B cell (primary cell): ENCODE measurements around the gene MBNL1. TPM values are rescaled to one million over a fixed set of nuclear protein-coding genes. Genes with fewer than 3 reads are reported as not detected.

Experiments used
- ATAC-seq: fragments of 200-7000 bp; cut with Tn5 transposase; one replicate; pipeline ENCODE4 v1.10.0; 2021; ENCODE audit warnings: low read depth, mild to moderate bottlenecking, moderate number of reproducible peaks, moderate library complexity
- CTCF ChIA-PET: fragments of 350-600 bp; sonication (Branson Sonifier 250); formaldehyde crosslinking; loops from one replicate; lab custom pipeline; 2021; ENCODE audit warnings: antibody characterized with exemption, inconsistent platforms; lab: Charles Lee
- POLR2A ChIA-PET: fragments of 350-600 bp; sonication (Branson Sonifier 250); formaldehyde crosslinking; loops from one replicate; lab custom pipeline; 2021; ENCODE audit warnings: antibody characterized with exemption; lab: Charles Lee
- DNase-seq: peaks from one replicate; pipeline ENCODE4 v3.0.0; 2013
- H2AFZ ChIP-seq: 2 replicates; pipeline ENCODE4 v1.6.1; 2012; ENCODE audit warnings: mild to moderate bottlenecking, low read depth, low read length; ENCODE audit not compliant: insufficient read depth, poor library complexity, severe bottlenecking
- H3K27ac ChIP-seq, 2 donors: 1 replicate in 1 of 2; 2 replicates in 1 of 2; pipeline ENCODE4 v1.5.1; 2012 to 2013; ENCODE audit warnings: low read length in 2 of 2, mild to moderate bottlenecking in 2 of 2, moderate library complexity in 1 of 2
- H3K27me3 ChIP-seq, 4 experiments: fragments of 200-600 bp in 1 of 4; sonication (generic) in 1 of 4; replicated peaks in 1 of 4; 1 replicate in 2 of 4; 2 replicates in 2 of 4; pipeline versions ENCODE4 v1.6.1 to v1.7.0; 2013 to 2016; ENCODE audit warnings: low read length in 3 of 4, mild to moderate bottlenecking in 2 of 4, mixed read lengths in 1 of 4, moderate library complexity in 1 of 4; ENCODE audit not compliant: insufficient read depth in 4 of 4, control insufficient read depth in 3 of 4; ENCODE audit errors: control extremely low read depth in 1 of 4
- H3K36me3 ChIP-seq, 2 experiments: replicated peaks in 1 of 2; 1 replicate in 1 of 2; 2 replicates in 1 of 2; pipeline versions ENCODE4 v1.6.1 to v1.7.1; 2013; ENCODE audit warnings: low read length in 1 of 2; ENCODE audit not compliant: insufficient read depth in 2 of 2, control insufficient read depth in 1 of 2; ENCODE audit errors: control extremely low read depth in 1 of 2, extremely low read depth in 1 of 2
- H3K4me1 ChIP-seq, 2 donors: fragments of 200-600 bp in 1 of 2; sonication (generic) in 1 of 2; 1 replicate in 1 of 2; 2 replicates in 1 of 2; pipeline versions ENCODE4 v1.5.1 to v1.6.1; 2013 to 2017; ENCODE audit warnings: low read length in 2 of 2; ENCODE audit not compliant: control insufficient read depth in 2 of 2, insufficient read depth in 2 of 2
- H3K4me2 ChIP-seq: replicated peaks from 2 replicates; pipeline ENCODE3; 2012; ENCODE audit warnings: mild to moderate bottlenecking, low read depth, low read length; ENCODE audit not compliant: poor library complexity, severe bottlenecking
- H3K4me3 ChIP-seq, 5 experiments: fragments of 200-600 bp in 1 of 5; sonication (generic) in 1 of 5; 1 replicate in 3 of 5; 2 replicates in 2 of 5; pipeline versions ENCODE4 v1.5.1 to v1.7.0; 2011 to 2016; ENCODE audit warnings: low read length in 4 of 5, mild to moderate bottlenecking in 4 of 5, low read depth in 2 of 5, control low read depth in 1 of 5, moderate library complexity in 1 of 5; ENCODE audit not compliant: insufficient read depth in 1 of 5; ENCODE audit errors: control extremely low read depth in 1 of 5, extremely low read depth in 1 of 5
- H3K79me2 ChIP-seq: fragments of 200-600 bp; sonication (generic); one replicate; pipeline ENCODE4 v1.6.0; 2016; ENCODE audit warnings: low read length; ENCODE audit not compliant: control insufficient read depth, insufficient read depth
- H3K9ac ChIP-seq: fragments of 200-600 bp; sonication (generic); 2 replicates; pipeline ENCODE4 v1.6.1; 2017; ENCODE audit warnings: mild to moderate bottlenecking, low read length, moderate library complexity
- H3K9me3 ChIP-seq, 3 donors: one replicate each; pipeline versions ENCODE4 v1.6.1 to v1.7.1; 2013; ENCODE audit warnings: low read length in 2 of 3; ENCODE audit not compliant: control insufficient read depth in 2 of 3, insufficient read depth in 1 of 3; ENCODE audit errors: control extremely low read depth in 1 of 3
- H4K20me1 ChIP-seq: 2 replicates; pipeline ENCODE4 v1.6.0; 2012; ENCODE audit warnings: mild to moderate bottlenecking, low read length; ENCODE audit not compliant: insufficient read depth, control insufficient read depth, poor library complexity, severe bottlenecking
- H3K27ac Mint-ChIP-seq: one replicate; pipeline ENCODE4 v1.8.0; 2021; ENCODE audit warnings: mixed read lengths
- H3K27me3 Mint-ChIP-seq: one replicate; pipeline ENCODE4 v1.8.0; 2021; ENCODE audit warnings: mixed read lengths
- H3K4me1 Mint-ChIP-seq: one replicate; pipeline ENCODE4 v1.8.0; 2021; ENCODE audit warnings: mixed read lengths
- H3K4me3 Mint-ChIP-seq: one replicate; pipeline ENCODE4 v1.8.0; 2021; ENCODE audit warnings: mixed read lengths
- H3K9me3 Mint-ChIP-seq: one replicate; pipeline ENCODE4 v1.8.0; 2022; ENCODE audit warnings: mixed read lengths; ENCODE audit not compliant: insufficient read depth
- CTCF ChIP-seq: fragments of 200-600 bp; IDR thresholded peaks from one replicate; pipeline ENCODE4 v1.8.0; 2022; ENCODE audit warnings: antibody characterized with exemption, mild to moderate bottlenecking
- EZH2 ChIP-seq: IDR thresholded peaks from 2 replicates; pipeline ENCODE4 v1.6.1; 2012; ENCODE audit warnings: borderline replicate concordance, low read depth, mild to moderate bottlenecking, moderate library complexity, low read length; ENCODE audit not compliant: insufficient read depth, poor library complexity, severe bottlenecking
- WGBS: methylation state at CpG from one replicate; pipeline ENCODE4 v1.1.5; 2013; ENCODE audit warnings: missing lambda C conversion rate; ENCODE audit not compliant: insufficient coverage; 5-methylcytosine and 5-hydroxymethylcytosine counted together
- intact Hi-C: fragments of 100-400 bp; cut with micrococcal nuclease; formaldehyde crosslinking; loops from one replicate; pipeline ENCODE4 v1.10.0; 2022
- polyA plus RNA-seq: library from polyadenylated mRNA; depleted of rRNA; stranded (reverse); fragments of >200 nt; gene quantifications from 2 replicates; pipeline ENCODE4 v1.2.3, GENCODE V29; 2012
- total RNA-seq, 2 donors: library from RNA; stranded (reverse); fragments of 120-200 nt in 1 of 2; gene quantifications; 1 replicate in 1 of 2; 2 replicates in 1 of 2; pipeline versions ENCODE4 v1.2.3 to v1.2.4, GENCODE V29; 2013 to 2022

MBNL1 gene
- total and polyA plus RNA-seq, 2 donors (not counting 1 experiment from before 2014, with no cell fraction given) = 195 to 505 TPM

- ATAC-seq = no peak
- peaks cover 0 to 7% of the 10 kb centered on the region in 2 donors for H3K4me1 ChIP-seq
- no peak overlapping the region for H3K4me3 ChIP-seq
- H3K79me2 ChIP-seq = peaks cover 7% of the 10 kb centered on the region
- Mint-ChIP-seq H3K27ac (no peak overlapping the region), H3K9me3 (no peaks in the 10 kb centered on the region), H3K4me1 (peaks cover 27% of the 10 kb centered on the region), H3K4me3 (no peak overlapping the region), H3K27me3 (no peaks in the 10 kb centered on the region)
- peaks cover 3% of the 10 kb centered on the region for H4K20me1 ChIP-seq
- intact Hi-C loops = no loop called here
- TF ChIP-seq EZH2 = no peak
- TF ChIP-seq CTCF = no peak
- H3K4me2 ChIP-seq = no peak overlapping the region
- no peaks in the 10 kb centered on the region for H3K9me3 ChIP-seq
- 100% methylated on average over 1 of the region's 5 CpGs for WGBS
- DNase-seq = no peak
- no peak overlapping the region for H3K9ac ChIP-seq
- peak overlapping the region in 1 of 2 donors; percentile 13 for H3K27ac ChIP-seq
- no peak overlapping the region for H2AFZ ChIP-seq
- peaks cover 21 to 92% of the 10 kb centered on the region in 2 experiments for H3K36me3 ChIP-seq
- CTCF ChIA-PET = interaction anchor here (1.1 to 1.8 kb wide), 3 partner anchors 8 to 66 kb away, joined by 3 to 6 read pairs (median 4); no protein-coding TSS in a partner anchor
- POLR2A ChIA-PET = no interaction called here
- no peaks in the 10 kb centered on the region for H3K27me3 ChIP-seq
These were observed 189.8 kb downstream of the MBNL1 start for GRCh38 chr3:152458376-152459117.

- H3K27me3 ChIP-seq = no peaks in the 10 kb centered on the region
- no peak overlapping the region for H3K4me3 ChIP-seq
- POLR2A ChIA-PET = interaction anchor here (0.7 kb wide), 2 partner anchors 276 to 425 kb away, joined by 3 to 7 read pairs; no protein-coding TSS in a partner anchor
- H3K36me3 ChIP-seq = peaks cover 21 to 90% of the 10 kb centered on the region in 2 experiments
- intact Hi-C loops = no loop called here
- no peak overlapping the region for H3K4me2 ChIP-seq
- H3K9me3 ChIP-seq = no peaks in the 10 kb centered on the region
- no peak overlapping the region for H2AFZ ChIP-seq
- H3K27ac ChIP-seq = peak overlapping the region in 1 of 2 donors; percentile 13
- H3K27ac Mint-ChIP-seq = no peak overlapping the region
- WGBS = no CpG with 5 or more reads among the region's 2 CpGs
- H3K4me1 ChIP-seq = peaks cover 0 to 7% of the 10 kb centered on the region in 2 donors
- TF ChIP-seq EZH2 (no peak), CTCF (no peak)
- H3K27me3 Mint-ChIP-seq = no peaks in the 10 kb centered on the region
- no peak overlapping the region for H3K9ac ChIP-seq
- CTCF ChIA-PET = interaction anchor here (0.7 to 1.8 kb wide), 3 partner anchors 15 to 276 kb away, joined by 4 to 6 read pairs (median 4); no protein-coding TSS in a partner anchor
- H3K79me2 ChIP-seq = peaks cover 7% of the 10 kb centered on the region
- no peak for ATAC-seq
- peaks cover 29% of the 10 kb centered on the region for H3K4me1 Mint-ChIP-seq
- no peak overlapping the region for H3K4me3 Mint-ChIP-seq
- peaks cover 3% of the 10 kb centered on the region for H4K20me1 ChIP-seq
- no peak for DNase-seq
- no peaks in the 10 kb centered on the region for H3K9me3 Mint-ChIP-seq
These were observed 190.4 kb downstream of the MBNL1 start for GRCh38 chr3:152459118-152459515.
